Esophagus squamous epithelium (tissue), 4 donors: ENCODE results near the gene JPT2.

Experiments
- CTCF ChIP-seq, 6 experiments: fragments of 450-650 bp in 4 of 6; fragments of 200-600 bp in 2 of 6; sonication (generic) in 2 of 6; IDR thresholded peaks; one replicate each; pipeline ENCODE4 v1.5.1; 2016 to 2019; ENCODE audit warnings: antibody characterized with exemption in 6 of 6, mild to moderate bottlenecking in 4 of 6, moderate library complexity in 4 of 6
- POLR2A ChIP-seq, 4 donors: fragments of 450-650 bp; IDR thresholded peaks; one replicate each; pipeline ENCODE4 v1.6.1; 2017; ENCODE audit warnings: antibody characterized with exemption in 4 of 4, mild to moderate bottlenecking in 4 of 4, moderate library complexity in 3 of 4

GRCh38 chr16:1723450-1724147 is 45.5 kb downstream of the JPT2 start:
- no peak for TF ChIP-seq POLR2A (IDR thresholded peaks at IDR 0.05)
- peak; percentile 45 to 84 (median 81) for TF ChIP-seq CTCF (IDR thresholded peaks at IDR 0.05)
